ENCODE measurements around the gene TCIRG1.

Gene TCIRG1

DNA sequence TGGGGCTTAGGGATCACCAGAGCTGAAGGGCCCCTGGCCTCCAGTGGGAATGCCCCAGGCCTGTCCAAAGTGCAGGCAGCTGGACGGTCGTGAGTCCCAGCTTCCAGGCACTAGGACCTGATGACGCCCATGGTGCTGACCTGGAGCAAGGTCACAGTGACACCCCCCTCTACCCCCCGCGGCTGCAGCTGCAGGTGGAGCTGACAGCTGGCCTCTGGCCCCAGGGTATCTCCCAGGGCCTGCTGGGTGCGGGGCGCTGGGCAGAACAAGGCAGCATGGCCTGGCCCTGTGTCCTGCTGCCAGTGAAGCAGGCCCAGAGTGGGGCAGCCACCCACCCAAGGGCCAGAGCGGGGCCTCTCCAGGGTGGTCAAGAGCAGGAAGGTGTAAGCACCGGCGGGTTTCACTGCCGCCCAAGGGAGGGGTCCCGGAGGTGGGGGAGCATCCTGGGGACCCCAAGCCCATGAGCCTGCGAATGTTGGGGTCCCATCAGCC is 553 bp upstream of the TCIRG1 start:
- H3K27ac ChIP-seq: peak overlapping the region; percentile 67
- TF ChIP-seq CTCF (conservative IDR thresholded peaks at IDR 0.05) (no peak), ZFX (IDR thresholded peaks at IDR 0.05) (no peak)

DNA sequence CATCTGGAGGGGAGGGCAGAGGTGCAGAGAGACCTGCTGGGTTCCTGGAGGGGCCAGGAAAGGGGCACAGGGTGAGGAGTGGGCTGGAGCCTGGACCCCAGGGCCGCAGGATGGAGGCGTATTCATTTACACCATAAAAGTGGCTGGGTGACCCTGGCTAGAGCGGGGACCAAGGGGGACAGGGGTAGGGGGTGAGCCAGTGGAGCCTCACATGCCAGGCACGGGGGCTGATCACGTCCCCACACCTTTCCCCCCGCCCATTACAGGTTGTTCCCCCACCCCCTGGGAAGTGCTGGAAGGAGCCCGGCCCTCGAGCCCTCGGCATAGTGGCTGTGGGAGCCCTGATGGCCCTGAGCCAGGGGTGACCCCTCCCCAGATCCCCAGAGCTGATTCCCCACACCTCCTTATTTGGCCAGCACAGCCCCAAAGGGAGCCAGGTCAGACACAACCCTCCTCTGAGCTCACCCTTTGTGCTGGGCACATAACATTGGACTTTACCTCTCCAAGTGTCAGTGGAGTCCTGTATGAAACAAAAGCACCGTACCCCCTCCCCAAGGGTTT is 781 bp downstream of the TCIRG1 start:
- H3K27ac ChIP-seq: peak overlapping the region; percentile 67
- TF ChIP-seq CTCF (conservative IDR thresholded peaks at IDR 0.05): no peak
- TF ChIP-seq ZFX (IDR thresholded peaks at IDR 0.05): no peak

- TF ChIP-seq CTCF (conservative IDR thresholded peaks at IDR 0.05) (no peak), ZFX (IDR thresholded peaks at IDR 0.05) (no peak)
- peak overlapping the region; percentile 1; the same call in 1 of the 2 replicates for H3K27ac ChIP-seq
Observed at GRCh38 chr11:68040101-68040956, 1.5 kb downstream of the TCIRG1 start.

GRCh38 chr11:68040957-68041591 is 2.2 kb downstream of the TCIRG1 start:
- no peak for TF ChIP-seq CTCF (conservative IDR thresholded peaks at IDR 0.05)
- no peak for TF ChIP-seq ZFX (IDR thresholded peaks at IDR 0.05)
- H3K27ac ChIP-seq: no peak overlapping the region

- no peak overlapping the region for H3K27ac ChIP-seq
- no peak for TF ChIP-seq CTCF (conservative IDR thresholded peaks at IDR 0.05)
- TF ChIP-seq ZFX (IDR thresholded peaks at IDR 0.05): no peak
Observed at GRCh38 chr11:68041617-68042218, 2.9 kb downstream of the TCIRG1 start.

DNA sequence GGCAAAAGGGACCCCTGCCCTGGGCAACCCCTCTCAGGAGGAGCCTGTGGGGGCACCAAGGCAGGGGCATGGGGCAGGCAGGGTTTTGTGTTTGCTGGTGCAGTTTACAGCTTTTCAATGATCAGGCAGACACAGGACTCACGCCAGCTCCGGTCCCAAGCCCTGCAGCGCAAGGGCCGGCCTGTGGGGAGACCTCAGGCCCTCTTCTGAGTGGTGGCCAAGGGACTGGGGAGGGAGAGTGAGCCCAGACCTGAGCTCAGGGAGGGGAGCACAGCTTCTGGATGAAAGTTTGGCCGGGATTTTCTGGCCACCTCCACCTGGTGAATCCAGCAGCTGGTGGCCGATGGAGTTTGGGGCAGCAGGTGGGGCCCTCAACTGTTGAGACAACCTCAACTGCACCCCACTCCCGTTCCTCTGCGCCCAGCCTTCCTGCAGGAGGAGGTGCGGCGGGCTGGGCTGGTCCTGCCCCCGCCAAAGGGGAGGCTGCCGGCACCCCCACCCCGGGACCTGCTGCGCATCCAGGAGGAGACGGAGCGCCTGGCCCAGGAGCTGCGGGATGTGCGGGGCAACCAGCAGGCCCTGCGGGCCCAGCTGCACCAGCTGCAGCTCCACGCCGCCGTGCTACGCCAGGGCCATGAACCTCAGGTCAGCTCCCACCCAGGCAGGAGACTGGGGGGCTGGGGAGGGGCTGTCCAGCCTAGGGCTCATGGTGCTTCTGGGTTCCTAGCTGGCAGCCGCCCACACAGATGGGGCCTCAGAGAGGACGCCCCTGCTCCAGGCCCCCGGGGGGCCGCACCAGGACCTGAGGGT is 3.6 kb downstream of the TCIRG1 start:
- H3K27ac ChIP-seq: no peak overlapping the region
- no peak for TF ChIP-seq ZFX (IDR thresholded peaks at IDR 0.05)
- TF ChIP-seq CTCF (conservative IDR thresholded peaks at IDR 0.05): no peak
